Inflammatory macrophage treated with lipopolysaccharide for 4 hours (primary cell): Measurements from ENCODE around the gene SRGAP2.
"Not testable (repeated sequence)": the region's sequence is repeated elsewhere in the genome, so short reads cannot be mapped to it uniquely, and the experiment has no call there.

Experiments used
- DNase-seq: peaks from one replicate; pipeline ENCODE4 v3.0.0-alpha.2; 2020

The SRGAP2 gene

DNA sequence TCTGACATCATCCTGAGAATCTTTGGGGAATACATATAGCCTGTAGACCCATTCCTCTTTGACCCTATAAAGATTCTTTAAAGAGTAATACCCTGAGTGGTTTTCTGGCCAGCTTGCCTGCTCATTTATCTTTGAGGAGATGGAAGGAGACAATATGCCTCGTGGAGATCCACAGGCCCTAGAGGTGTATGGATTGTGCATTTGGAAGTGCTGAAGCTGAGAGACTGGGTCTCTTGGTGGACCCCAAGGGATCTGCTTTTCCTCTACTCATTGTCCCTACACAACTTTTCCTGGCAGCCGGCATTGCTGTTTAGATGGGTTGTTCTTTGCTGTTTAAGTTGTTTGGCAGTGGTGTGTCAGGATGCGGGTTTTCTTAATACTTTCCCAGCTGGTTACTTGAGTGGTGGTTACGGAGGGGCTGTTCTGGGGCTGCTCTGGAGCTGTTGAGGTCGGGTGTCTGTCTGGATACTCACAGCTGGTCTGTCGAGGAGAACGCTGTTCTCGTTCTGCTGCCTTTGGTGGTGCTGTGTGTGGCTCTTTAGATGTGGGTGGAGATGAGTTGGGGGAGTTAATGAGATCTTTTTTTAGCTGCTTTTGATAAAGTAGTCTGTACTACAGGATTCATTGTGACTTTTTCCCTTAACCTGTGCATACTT lies 49.5 kb downstream of the SRGAP2 start:
- not testable (repeated sequence) for DNase-seq
